ENCODE measurements around the gene AVL9. TPM values are rescaled to one million over a fixed set of nuclear protein-coding genes. Genes with fewer than 3 reads are reported as not detected.

AVL9 gene
- total and polyA plus RNA-seq, 4 donors, result 9.7 to 52.5 (median 35.3) TPM

GRCh38 chr7:32536585-32536984 is 41.3 kb downstream of the AVL9 start:
- 19 to 31% methylated on average over 1 of the region's 1 CpG for WGBS, 2 donors
- no peak overlapping the region for H3K9ac ChIP-seq (ENCODE audit: insufficient read depth in 1 of 2, low read length in 2 of 2)
- no peak for TF ChIP-seq CTCF (IDR thresholded peaks at IDR 0.05; ENCODE audit: control extremely low read depth, extremely low read depth)
- H3K27ac ChIP-seq (ENCODE audit: low read depth in 1 of 2, low read length in 1 of 2), result no peak overlapping the region
- no peak overlapping the region for H3K4me3 ChIP-seq
- H3K27me3 ChIP-seq (ENCODE audit: control insufficient read depth in 3 of 3, insufficient read depth in 3 of 3, low read length in 2 of 3), result no peaks in the 10 kb centered on the region
- DNase-seq (no peak), ATAC-seq (ENCODE audit: insufficient read depth, low FRiP score) (peak; percentile 20)
- H3K9me3 ChIP-seq (ENCODE audit: control insufficient read depth in 4 of 4, insufficient read depth in 3 of 4, low read length in 3 of 4), result no peaks in the 10 kb centered on the region
- peaks cover 0 to 14% (median 6%) of the 10 kb centered on the region in 5 donors for H3K4me1 ChIP-seq (ENCODE audit: control insufficient read depth in 5 of 5, insufficient read depth in 5 of 5, low read length in 5 of 5)
- peaks cover 0 to 2% (median 0%) of the 10 kb centered on the region in 4 donors for H3K36me3 ChIP-seq (ENCODE audit: control insufficient read depth in 4 of 4, insufficient read depth in 4 of 4, low read length in 4 of 4)

GRCh38 chr7:32537760-32538159 is 42.5 kb downstream of the AVL9 start:
- H3K36me3 ChIP-seq (ENCODE audit: control insufficient read depth in 4 of 4, insufficient read depth in 4 of 4, low read length in 4 of 4), result no peaks in the 10 kb centered on the region
- H3K27ac ChIP-seq (ENCODE audit: low read depth in 1 of 2, low read length in 1 of 2), result no peak overlapping the region
- H3K4me3 ChIP-seq, result no peak overlapping the region
- no peak for TF ChIP-seq CTCF (IDR thresholded peaks at IDR 0.05; ENCODE audit: control extremely low read depth, extremely low read depth)
- no peaks in the 10 kb centered on the region for H3K27me3 ChIP-seq (ENCODE audit: control insufficient read depth in 3 of 3, insufficient read depth in 3 of 3, low read length in 2 of 3)
- peaks cover 0 to 17% (median 5%) of the 10 kb centered on the region in 5 donors for H3K4me1 ChIP-seq (ENCODE audit: control insufficient read depth in 5 of 5, insufficient read depth in 5 of 5, low read length in 5 of 5)
- DNase-seq (no peak), ATAC-seq (ENCODE audit: insufficient read depth, low FRiP score) (no peak)
- WGBS, 2 donors, result 84 to 86% methylated on average over 4 of the region's 4 CpGs
- H3K9ac ChIP-seq (ENCODE audit: insufficient read depth in 1 of 2, low read length in 2 of 2), result no peak overlapping the region
- no peaks in the 10 kb centered on the region for H3K9me3 ChIP-seq (ENCODE audit: control insufficient read depth in 4 of 4, insufficient read depth in 3 of 4, low read length in 3 of 4)

GRCh38 chr7:32539366-32539765 is 44.1 kb downstream of the AVL9 start:
- Histone ChIP-seq H3K4me3 (no peak overlapping the region), H3K27me3 (ENCODE audit: control insufficient read depth in 3 of 3, insufficient read depth in 3 of 3, low read length in 2 of 3) (no peaks in the 10 kb centered on the region), H3K9ac (ENCODE audit: insufficient read depth in 1 of 2, low read length in 2 of 2) (no peak overlapping the region), H3K4me1 (ENCODE audit: control insufficient read depth in 5 of 5, insufficient read depth in 5 of 5, low read length in 5 of 5) (peaks cover 0 to 20% (median 2%) of the 10 kb centered on the region in 5 donors), H3K9me3 (ENCODE audit: control insufficient read depth in 4 of 4, insufficient read depth in 3 of 4, low read length in 3 of 4) (no peaks in the 10 kb centered on the region), H3K36me3 (ENCODE audit: control insufficient read depth in 4 of 4, insufficient read depth in 4 of 4, low read length in 4 of 4) (peaks cover 3 to 8% (median 3%) of the 10 kb centered on the region in 4 donors), H3K27ac (ENCODE audit: low read depth in 1 of 2, low read length in 1 of 2) (no peak overlapping the region)
- ATAC-seq (ENCODE audit: insufficient read depth, low FRiP score), result no peak
- no peak for DNase-seq
- TF ChIP-seq CTCF (IDR thresholded peaks at IDR 0.05; ENCODE audit: control extremely low read depth, extremely low read depth), result no peak
- WGBS, 2 donors, result 97 to 98% methylated on average over 2 of the region's 2 CpGs

GRCh38 chr7:32539919-32540531 is 44.7 kb downstream of the AVL9 start:
- Histone ChIP-seq H3K27me3 (ENCODE audit: control insufficient read depth in 3 of 3, insufficient read depth in 3 of 3, low read length in 2 of 3) (no peaks in the 10 kb centered on the region), H3K4me1 (ENCODE audit: control insufficient read depth in 5 of 5, insufficient read depth in 5 of 5, low read length in 5 of 5) (peaks cover 0 to 20% (median 0%) of the 10 kb centered on the region in 5 donors), H3K27ac (ENCODE audit: low read depth in 1 of 2, low read length in 1 of 2) (no peak overlapping the region), H3K4me3 (no peak overlapping the region), H3K36me3 (ENCODE audit: control insufficient read depth in 4 of 4, insufficient read depth in 4 of 4, low read length in 4 of 4) (peaks cover 3 to 8% (median 5%) of the 10 kb centered on the region in 4 donors), H3K9me3 (ENCODE audit: control insufficient read depth in 4 of 4, insufficient read depth in 3 of 4, low read length in 3 of 4) (no peaks in the 10 kb centered on the region), H3K9ac (ENCODE audit: insufficient read depth in 1 of 2, low read length in 2 of 2) (no peak overlapping the region)
- ATAC-seq (ENCODE audit: insufficient read depth, low FRiP score) (no peak), DNase-seq (no peak)
- WGBS, 2 donors, result 78 to 92% methylated on average over 4 of the region's 4 CpGs
- no peak for TF ChIP-seq CTCF (IDR thresholded peaks at IDR 0.05; ENCODE audit: control extremely low read depth, extremely low read depth)

Data from lung (tissue), 12 donors.